Measurements from ENCODE around the gene CORO2A.

CORO2A gene

DNA sequence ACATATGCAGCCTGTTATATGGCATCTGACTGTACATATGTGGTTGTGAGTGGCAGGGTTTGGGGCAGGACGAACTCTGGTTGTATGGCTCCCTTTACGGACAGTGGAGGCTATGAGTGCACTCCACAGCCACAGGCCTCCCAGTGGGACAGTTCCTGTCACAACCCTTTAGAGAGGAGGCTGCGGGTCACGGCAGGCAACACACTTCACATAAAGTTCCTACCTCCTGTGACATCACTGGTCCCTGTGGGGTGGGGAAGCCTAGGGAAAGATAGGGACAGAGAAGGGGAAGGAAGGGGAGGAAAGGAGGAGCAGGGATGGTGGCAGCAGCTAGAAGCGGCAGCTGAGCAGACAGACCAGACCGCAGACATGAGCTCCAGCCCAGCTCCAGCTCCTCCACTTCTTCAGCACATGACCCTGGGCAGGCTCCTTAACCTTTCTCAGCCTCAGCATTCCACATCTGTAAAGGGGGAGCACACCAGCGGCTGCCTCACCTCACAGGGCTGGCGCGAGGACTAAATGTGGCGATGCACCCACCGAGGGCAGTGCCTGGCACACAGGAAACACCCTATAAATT lies 27.4 kb upstream of the CORO2A start:
- DNase-seq (ENCODE audit: low read depth): no peak

DNA sequence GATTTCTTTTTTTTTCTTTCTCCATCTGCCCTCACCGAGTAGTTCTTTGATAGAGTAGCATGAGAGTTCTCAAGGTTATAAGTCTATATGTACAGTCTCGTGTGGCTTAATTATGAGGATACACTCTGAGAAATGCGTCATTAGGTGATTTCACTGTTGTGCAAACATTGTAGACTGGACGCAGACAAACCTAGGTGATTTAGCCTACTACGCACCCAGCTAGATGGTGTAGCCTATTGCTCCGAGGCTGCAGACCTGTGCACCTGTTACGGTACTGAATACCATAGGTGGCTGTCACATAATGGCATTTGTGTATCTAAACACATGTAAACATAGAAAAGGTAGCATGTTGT lies 26.9 kb upstream of the CORO2A start:
- no peak for DNase-seq (ENCODE audit: low read depth)

DNA sequence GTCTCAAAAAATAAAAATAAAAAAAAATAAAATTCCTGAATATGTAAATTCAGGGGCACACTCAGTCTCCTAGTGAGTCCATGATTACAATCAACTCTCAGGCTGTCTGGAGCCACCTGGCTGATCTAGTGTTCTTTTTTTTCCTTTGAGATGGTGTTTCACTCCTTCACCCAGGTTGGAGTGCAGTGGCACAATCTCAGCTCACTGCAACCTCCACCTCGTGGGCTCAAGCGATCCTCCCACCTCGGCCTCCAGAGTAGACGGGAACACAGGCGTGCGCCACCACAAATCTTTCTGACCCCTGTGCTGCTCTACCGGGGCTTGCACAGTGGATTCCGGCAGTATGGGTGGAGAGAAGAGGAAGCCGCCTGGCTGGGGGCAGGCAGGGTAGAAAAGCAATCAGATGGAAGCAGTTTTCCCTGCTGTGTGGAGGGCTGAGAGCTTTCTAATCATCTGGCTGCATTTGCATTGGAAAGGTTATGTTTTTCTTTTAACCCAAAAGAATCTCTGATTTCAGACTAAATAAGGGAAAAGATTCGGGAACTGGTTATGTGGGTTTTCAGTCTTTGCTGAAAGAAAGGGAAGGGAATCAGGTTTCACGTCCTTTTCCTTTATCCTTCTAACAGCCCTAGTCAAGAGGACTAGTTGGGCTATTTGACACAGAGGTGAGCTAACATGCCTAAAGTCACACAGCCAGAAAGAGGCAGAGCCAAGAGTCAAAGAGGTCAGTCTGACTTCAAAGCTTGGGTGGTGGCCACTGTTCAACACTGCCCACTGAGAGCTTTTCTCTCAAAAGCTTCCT lies 26.3 kb upstream of the CORO2A start:
- DNase-seq (ENCODE audit: low read depth): no peak

DNA sequence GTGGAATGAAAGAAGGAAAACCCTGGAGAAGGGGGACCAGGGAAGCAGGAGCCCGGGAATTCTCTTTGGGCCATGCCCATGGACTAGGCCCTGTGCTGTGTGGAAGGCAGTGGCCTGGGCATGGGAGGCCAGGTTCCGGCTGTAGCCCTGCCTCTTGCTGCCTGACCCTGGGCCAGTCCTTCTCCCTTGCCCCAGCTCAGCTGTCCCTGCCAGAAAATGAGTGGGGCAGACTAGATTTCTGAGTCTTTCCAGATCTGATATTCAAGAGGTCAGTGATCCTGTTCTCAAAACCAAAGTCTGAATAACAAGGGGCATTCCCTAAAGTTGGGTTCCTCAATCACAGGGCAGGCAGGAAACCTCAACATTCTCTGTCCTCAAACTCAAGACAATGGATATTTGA lies 24.8 kb upstream of the CORO2A start:
- no peak for DNase-seq (ENCODE audit: low read depth)

- no peak for DNase-seq (ENCODE audit: low read depth)
Measured at GRCh38 chr9:98216391-98216790, 24.0 kb upstream of the CORO2A start.

DNA sequence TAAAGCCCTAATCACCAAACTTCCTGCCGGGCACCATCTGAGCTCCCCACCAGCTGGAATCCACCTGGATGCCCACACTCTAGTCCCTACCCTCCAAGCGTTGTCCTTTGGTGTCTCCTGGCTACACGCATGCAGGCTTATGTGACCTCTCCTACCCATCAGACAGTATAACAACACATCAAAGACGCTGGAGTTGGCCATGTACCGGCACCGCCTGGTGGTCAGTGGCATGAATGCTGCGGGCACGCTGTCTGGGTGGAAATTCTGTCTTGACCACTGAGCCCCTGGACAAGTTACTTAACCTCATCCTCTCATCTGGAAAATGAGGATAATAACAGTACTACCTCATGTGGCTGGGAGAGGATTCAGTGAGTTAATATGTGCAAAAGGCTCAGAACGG lies 23.4 kb upstream of the CORO2A start:
- DNase-seq (ENCODE audit: low read depth): no peak

GRCh38 chr9:98215271-98215670 lies 22.8 kb upstream of the CORO2A start:
- no peak for DNase-seq (ENCODE audit: low read depth)

DNA sequence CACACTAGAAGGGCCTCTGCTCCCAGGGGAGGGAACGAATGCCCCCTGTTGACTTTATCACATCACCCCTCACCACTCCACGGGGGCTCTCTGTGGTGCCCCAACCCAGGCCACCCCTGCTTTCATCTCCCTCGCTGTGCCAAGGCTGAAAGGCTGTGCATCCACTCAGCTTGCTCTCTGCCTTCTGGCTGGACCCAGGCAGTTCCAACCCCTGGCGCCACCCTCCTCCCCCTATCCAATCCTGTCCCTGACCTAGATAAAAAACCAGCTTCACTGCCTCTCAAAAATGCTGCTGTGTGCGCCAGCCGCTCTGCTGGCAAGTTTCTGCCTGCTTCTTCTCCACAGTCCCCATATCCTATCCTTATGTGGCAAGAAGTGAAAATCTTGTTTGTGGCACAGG lies 22.4 kb upstream of the CORO2A start:
- no peak for DNase-seq (ENCODE audit: low read depth)

GRCh38 chr9:98211260-98211659 lies 18.8 kb upstream of the CORO2A start:
- DNase-seq (ENCODE audit: low read depth): no peak

- no peak for DNase-seq (ENCODE audit: low read depth)
Measured at GRCh38 chr9:98210435-98210834, 18.0 kb upstream of the CORO2A start.

DNA sequence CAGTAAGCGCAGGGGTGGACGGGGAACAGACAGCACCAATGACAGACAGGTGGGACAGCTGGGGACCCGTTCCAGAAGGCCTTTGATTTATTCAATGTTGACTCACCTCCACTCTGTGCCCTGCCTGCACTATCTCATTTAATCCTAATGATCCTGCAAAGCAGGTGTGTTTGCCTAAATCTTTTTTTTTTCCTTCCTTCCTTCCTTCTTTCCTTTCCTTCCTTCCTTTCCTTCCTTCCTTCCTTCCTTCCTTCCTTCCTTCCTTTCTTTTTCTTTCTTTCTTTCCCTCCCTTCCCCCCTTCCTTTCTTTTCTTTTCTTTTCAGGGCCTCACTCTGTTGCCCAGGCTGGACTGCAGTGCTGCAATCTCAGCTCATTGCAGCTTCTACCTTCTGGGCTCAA lies 17.1 kb upstream of the CORO2A start:
- no peak for DNase-seq (ENCODE audit: low read depth)

DNA sequence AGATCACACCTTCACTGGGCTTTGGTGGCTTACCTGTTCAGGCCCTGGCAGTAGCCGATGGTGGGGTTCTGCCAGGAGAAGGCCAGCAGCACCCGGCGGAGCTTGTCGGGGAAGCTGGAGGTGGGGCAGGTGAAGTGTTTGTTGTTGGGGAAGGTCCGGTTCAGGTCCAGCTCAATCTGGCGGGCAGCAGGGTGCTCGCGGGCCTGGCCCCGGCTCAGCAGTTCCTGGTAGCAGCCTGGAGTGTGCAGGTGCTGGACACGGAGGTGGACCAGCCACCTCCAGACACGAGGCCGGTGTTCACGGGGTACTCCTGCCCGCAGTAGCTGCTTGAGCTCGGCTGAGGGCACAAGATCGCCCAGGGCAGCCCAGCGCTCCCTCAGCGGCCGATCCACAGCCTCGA lies 16.2 kb upstream of the CORO2A start:
- no peak for DNase-seq (ENCODE audit: low read depth)

DNA sequence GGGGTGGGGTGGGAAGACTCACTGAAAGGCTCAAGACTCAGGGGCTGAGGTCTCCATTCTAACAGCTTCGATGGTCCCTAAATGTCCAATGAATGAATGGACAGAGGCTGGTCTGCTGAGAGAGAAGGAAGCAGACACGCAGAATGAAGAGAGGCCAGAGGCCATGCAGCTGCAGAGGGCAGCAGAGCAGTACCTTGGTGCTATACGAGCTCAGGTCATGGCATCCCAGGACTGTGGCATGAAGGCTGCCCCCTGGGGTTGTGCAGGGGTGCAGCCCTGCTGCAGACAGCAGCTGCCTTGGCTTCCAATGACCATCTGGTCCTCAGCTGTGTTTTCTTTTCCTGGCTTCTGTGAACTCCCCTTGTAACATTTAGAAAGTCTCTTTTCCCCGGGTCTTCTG lies 15.2 kb upstream of the CORO2A start:
- no peak for DNase-seq (ENCODE audit: low read depth)

DNA sequence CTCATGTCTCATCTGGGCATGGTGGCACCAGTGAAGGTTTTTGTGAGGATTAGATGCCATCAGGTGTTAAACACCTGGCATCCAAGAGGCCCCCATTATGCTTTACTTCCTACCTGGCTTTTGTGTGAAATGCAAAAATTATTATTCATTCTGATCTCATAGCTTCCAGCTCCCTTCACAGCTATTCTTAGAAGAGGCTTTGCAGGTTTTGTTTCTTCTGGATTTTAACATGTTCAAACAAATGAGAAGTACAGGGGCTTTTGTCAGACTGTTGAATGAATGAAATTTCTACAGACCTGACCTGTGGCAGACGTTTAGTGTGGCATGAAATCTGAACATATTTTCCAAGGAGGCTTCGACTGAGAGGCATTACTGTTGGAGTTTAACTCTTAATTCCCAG lies 14.3 kb upstream of the CORO2A start:
- no peak for DNase-seq (ENCODE audit: low read depth)

GRCh38 chr9:98204692-98205091 lies 12.3 kb upstream of the CORO2A start:
- DNase-seq (ENCODE audit: low read depth): no peak

DNA sequence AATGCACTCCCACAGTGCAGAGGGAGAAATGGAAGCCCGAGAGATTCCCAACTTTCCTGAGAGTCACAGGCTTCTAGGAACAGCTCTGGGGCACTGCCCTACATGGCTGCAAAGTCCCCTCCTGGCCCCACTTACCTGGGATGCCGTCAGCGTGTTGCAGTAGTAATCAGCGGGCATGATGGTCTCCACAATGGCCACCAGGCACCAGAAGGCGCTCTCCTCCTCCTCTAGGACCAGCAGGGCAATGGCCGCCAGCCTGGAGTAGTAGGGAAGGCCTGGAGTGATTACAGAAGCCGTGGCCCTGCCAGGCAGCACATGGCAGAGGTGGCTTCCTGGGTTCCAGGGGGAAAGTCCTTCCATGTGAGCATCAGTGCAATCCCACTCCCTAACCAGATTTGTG lies 10.7 kb upstream of the CORO2A start:
- no peak for DNase-seq (ENCODE audit: low read depth)

DNA sequence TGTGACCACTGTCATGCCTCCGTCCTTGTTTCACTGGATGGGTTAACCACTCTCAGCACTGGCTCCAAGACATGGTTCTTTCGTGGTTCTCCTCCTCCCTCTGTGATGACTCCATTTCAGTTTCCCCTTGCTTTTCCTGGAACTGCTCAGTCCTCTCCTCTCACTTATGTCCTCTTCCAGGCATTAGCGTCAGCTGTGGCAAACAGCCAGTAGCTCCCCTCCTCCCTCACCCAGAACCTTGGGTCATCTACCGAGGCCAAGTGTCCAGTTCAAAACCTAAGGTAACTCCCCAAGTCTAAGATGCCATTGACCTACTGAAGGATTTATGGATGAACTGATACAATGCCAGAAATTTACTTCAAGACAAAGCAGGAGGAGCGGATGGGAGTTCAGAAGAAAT lies 9.8 kb upstream of the CORO2A start:
- no peak for DNase-seq (ENCODE audit: low read depth)

DNA sequence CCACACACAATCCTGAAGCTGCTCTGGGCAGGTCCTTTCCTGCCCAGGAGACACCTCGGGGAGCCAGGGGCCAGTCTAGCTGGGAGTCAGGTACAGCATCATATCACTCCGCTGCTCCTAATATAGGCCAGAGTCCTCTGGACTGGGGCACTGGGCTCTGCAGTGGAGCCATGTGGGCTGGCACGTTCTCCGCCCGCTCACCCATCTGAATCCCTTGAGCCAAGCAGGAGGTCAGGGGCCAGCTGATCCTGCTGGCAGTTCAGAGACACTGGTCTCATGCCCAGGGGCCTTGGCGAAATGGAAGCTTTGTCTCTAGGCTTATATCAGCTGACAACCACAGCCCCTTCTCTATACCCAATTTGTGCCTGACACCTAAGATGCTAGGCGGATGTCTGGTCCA lies 9.3 kb upstream of the CORO2A start:
- DNase-seq (ENCODE audit: low read depth): no peak

DNA sequence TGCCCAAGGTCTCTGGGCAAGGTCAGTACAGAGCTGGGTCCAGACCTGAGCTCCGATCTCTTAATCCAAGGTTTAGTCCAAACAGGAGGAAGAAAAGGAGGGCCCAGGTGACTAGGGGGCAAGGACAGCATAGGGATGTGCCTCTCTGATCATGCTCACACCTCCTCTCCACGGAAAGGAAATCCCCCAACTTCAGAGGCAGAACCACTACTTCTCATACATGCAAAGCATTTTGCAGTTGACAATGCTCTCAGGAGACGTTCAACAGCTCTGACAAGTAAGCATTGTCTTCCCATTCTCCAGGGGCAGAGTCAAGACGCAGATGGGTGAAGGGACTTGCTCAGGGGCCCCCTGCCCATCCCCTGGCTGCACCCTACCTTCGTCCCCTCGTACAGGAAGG lies 8.7 kb upstream of the CORO2A start:
- DNase-seq (ENCODE audit: low read depth): no peak

GRCh38 chr9:98199388-98200033 lies 7.1 kb upstream of the CORO2A start:
- no peak for DNase-seq (ENCODE audit: low read depth)

GRCh38 chr9:98195671-98196070 lies 3.2 kb upstream of the CORO2A start:
- no peak for DNase-seq (ENCODE audit: low read depth)

GRCh38 chr9:98193336-98193944 lies 1.0 kb upstream of the CORO2A start:
- DNase-seq (ENCODE audit: low read depth): no peak

Measured in HS-27A (cell line).